Stimulated activated CD8-positive, alpha-beta memory T cell treated with anti-CD3 and anti-CD28 coated beads, Interleukin-12 subunit alpha, Interleukin-12 subunit beta, amount 100 ng/mL, for 24 hours (primary cell): ENCODE data around the gene SEMG2.

Experiments
- DNase-seq: peaks from one replicate; pipeline ENCODE4 v3.0.0-alpha.2; 2020; ENCODE audit errors: extremely low read depth

The SEMG2 gene

DNA sequence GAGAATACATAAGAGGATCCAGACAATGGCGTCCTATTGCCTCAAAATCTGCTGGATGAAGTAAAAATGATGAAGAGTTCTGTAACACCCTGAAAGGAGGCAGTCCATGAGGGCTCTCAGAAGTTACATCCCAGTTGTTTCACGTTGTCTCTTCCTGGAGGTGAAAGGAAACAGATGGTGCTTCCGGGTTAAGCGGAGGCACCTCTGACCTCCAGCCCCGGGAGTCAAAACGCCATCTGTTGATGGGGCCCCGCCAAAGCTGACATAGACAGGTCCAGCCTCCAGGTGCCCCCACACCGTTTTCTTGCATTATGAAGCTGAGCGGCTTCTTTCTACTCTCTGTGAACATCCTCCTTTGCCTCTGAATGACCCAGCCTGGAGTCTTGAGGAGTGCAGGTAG, 9.5 kb downstream of the SEMG2 start:
- no peak for DNase-seq

DNA sequence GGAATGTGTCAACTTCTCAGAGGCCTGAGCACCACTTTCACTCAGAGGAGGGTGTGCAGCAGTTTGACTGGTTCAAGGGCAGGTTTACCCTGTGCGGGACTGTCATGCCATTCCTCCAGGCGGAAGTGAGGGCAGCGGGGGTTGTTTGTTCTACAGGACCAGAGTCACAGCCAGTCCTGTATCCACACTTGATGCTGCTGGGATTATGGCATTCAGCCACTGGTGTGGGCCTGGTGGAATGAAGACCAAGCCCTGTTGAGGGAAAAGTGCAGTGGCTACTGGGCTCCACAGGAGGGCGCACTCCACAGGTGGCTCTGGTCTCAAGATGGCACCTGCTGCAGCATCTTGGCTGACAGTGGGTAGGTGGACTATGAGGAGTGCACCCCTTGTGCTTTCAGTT, 14.8 kb downstream of the SEMG2 start:
- DNase-seq = no peak

DNA sequence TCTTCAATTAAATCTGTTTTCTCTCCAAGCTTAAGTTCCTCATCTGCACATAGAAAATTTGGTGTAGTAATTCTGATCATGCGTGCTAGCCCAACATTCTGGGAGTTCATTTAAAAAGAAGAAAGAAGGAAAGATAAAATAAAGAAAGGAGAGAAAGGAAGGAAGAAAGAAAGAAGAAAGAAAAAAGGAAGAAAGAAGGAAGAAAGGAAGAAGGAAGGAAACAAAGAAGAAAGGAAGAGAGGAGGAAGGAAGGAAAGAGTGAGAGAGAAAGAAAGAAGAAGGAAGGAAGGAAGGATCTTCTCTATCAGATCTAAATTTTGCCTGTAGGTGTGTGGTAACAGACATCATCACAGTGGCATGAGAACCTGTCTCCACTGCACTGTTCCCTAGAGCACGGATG, 17.0 kb downstream of the SEMG2 start:
- DNase-seq = no peak

DNA sequence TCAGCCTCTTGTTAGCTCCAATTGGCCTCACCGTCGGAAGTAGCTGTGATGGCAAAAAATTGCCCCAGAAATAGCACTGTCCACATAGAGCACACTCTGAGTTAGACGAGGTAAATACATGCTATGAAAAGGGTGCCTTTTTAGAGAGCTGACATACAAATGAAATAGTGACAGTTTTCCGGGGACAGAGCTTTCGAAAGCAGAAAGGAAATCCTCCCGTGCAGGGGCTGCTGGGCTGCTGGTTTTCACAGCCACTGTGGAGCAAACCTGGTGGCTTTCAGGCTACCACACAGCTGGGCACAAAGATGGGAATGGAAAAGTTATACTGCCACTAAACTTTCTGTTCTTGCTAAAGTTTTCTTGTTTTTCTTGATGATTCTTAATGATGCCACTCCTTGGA, 24.9 kb downstream of the SEMG2 start:
- no peak for DNase-seq

- no peak for DNase-seq
These were observed 26.7 kb downstream of the SEMG2 start for GRCh38 chr20:45247865-45248264.

DNA sequence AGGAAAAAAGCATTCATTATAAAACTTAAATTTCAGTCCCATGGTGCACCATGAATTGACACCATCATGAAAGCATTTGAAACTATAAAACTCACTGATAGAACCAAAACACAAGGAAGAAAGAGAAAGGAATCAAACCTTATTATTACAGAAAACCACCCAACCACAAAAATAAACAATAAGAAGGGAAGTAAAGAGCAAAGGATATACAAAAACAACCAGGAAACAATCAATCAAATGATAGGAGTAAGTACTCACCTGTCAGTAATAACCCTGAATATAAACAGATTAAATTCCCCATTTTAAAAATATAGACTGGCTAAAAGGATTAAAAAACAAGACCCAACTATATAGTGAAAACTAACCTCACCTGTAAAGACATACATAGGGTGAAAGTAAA, 27.4 kb downstream of the SEMG2 start:
- no peak for DNase-seq

- no peak for DNase-seq
These were observed 30.8 kb downstream of the SEMG2 start for GRCh38 chr20:45251884-45252560.

GRCh38 chr20:45253261-45253660, 32.1 kb downstream of the SEMG2 start:
- DNase-seq = no peak

- no peak for DNase-seq
These were observed 33.5 kb downstream of the SEMG2 start, which contains the start of gene SLPI for GRCh38 chr20:45254383-45255262. Gene SLPI, minus strand, starts transcription at chr20:45254564. Its CDS starts 21 bp downstream, at chr20:45254543.

DNA sequence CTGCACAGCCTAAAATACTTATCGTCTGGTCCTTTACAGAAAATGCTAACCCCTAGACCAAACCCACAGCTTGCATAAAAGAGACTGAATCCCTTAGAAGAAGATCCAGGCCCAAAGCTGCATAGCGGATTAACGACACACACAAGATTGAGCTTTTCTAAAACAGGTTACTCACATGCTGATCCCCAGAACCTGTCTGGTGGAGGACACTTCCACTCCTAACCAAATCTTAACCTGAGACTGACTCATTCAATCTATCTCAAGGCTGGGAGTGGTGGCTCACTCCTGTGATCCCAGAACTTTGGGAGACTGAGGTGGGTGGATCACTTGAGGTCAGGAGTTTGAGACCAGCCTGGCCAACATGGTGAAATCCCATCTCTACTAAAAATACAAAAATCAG, 36.0 kb downstream of the SEMG2 start:
- no peak for DNase-seq

DNA sequence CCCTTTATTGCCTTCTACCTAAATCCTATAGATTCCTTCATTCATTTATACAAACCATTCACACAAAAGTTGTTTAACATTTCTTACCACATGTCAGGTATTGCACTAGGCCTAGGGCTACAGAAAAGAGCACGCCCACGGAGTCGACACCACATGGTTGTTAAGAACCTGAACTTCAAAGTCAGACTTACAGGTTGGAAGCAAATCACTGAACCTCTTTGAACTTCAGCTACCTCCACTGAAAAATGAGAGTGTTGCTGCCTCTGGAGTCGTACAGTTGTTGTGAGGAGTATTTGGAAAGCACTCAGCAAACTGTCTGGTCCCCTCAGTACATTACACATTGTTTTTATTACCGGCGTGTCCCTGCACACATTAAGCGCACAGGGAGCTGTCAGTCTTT, 36.5 kb downstream of the SEMG2 start:
- no peak for DNase-seq

DNA sequence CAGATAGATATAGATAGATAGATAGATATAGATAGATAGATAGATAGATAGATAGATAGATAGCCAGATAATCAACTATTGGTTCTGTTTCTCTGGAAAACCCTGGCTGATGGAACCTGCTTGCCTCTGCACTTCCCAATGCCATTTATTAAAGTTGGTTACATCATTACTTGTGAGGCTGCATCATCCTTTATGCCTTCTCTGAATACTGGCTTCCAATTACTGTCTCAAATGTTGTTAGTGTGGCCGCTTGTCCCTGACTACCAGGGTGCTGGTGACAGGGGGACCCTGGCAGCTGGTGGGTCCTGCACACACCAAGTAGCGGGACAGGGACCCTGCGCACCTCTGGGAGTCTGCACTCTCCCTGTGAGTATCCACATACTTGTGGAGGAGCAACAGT, 37.1 kb downstream of the SEMG2 start:
- no peak for DNase-seq

- DNase-seq = no peak
These were observed 37.5 kb downstream of the SEMG2 start for GRCh38 chr20:45258664-45259063.

GRCh38 chr20:45263556-45264266, 42.5 kb downstream of the SEMG2 start:
- DNase-seq = no peak

DNA sequence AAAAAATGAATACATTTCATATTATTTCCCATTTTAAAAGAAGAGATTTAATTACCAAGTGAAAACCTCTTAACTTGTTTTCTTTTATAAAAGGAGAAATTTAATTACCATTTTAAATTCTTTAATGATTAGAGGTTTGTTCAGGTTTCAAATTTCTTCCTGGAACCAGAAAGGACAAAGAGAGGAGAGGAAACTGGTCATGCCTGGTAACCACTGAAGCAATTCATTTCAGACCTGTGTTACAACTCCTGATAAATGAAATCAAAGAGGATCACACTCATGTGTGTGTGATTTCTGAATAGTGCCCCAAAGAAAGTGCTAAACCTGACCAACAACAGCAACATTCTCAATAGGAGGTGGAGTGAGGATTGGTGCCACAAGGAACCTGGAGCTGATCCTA, 45.8 kb downstream of the SEMG2 start:
- no peak for DNase-seq

DNA sequence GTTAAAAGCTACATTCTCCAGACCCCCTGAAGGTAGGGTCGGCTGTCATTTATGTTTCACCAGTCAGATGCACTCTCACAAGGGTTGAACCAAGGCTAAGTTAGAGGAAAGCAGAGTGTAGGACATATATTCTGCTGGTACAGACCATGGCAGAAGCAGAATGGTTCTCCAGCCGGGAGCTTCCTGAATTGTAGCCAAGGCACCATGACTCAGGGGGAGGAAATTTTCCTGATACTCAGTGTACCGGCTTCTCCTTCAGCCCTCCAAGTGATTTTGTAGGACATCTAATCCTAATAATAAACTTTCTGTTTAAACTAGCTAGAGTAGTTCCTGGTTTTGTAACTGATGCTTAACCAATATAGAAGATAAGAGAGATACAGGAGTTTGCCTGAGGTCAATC, 47.4 kb downstream of the SEMG2 start:
- DNase-seq = no peak

GRCh38 chr20:45269056-45269455, 47.9 kb downstream of the SEMG2 start:
- DNase-seq = no peak

DNA sequence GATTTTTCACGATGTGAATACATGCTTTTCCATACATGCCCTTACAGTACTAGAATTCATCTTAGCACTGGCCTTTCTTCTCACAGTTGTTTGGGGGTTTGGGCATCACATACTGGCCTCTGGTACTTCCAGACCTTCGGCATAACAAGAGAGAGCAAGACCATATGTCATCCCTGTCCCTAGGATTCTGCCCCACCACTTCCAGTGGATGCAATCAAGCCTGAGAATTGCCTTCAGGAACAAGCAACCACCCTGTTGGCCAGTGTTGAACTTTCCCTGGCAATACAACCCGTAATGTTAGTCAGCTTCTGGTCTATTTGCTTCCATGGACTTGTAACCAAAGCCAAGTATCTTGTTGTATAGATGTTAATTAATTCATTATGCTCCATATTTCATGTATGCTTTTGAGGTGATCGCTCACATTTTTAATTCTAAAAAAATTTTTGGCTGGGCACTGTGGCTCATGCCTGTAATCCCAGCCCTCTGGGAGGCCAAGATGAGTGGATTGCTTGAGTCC, 48.6 kb downstream of the SEMG2 start:
- DNase-seq = no peak
